Left lung (tissue), 14 donors: Measurements from ENCODE around the gene LEFTY2. TPM values are rescaled to one million over a fixed set of nuclear protein-coding genes. Genes with fewer than 3 reads are reported as not detected.

Experiments
- ATAC-seq: fragments of 200-7000 bp; cut with Tn5 transposase; one replicate; pipeline ENCODE4 v1.9.1; 2020; ENCODE audit warnings: moderate library complexity
- DNase-seq, 4 donors: peaks; one replicate each; pipeline ENCODE4 v3.0.0-alpha.2; 2013 to 2020
- H3K27ac ChIP-seq, 2 donors: fragments of 200-600 bp; sonication (generic) in 1 of 2; one replicate each; pipeline versions ENCODE4 v1.5.0 to v1.8.0; 2020 to 2021
- H3K27me3 ChIP-seq, 2 donors: fragments of 200-600 bp; sonication (generic) in 1 of 2; one replicate each; pipeline versions ENCODE4 v1.5.0 to v1.8.0; 2020 to 2021
- H3K36me3 ChIP-seq, 2 donors: fragments of 200-600 bp; sonication (generic) in 1 of 2; one replicate each; pipeline versions ENCODE4 v1.5.0 to v1.8.0; 2020 to 2021
- H3K4me1 ChIP-seq, 2 donors: fragments of 200-600 bp; one replicate each; pipeline ENCODE4 v1.8.0; 2021
- H3K4me3 ChIP-seq, 2 donors: fragments of 200-600 bp; sonication (generic) in 1 of 2; one replicate each; pipeline versions ENCODE4 v1.5.0 to v1.8.0; 2020 to 2021; ENCODE audit warnings: mild to moderate bottlenecking in 1 of 2
- H3K9me3 ChIP-seq, 2 donors: fragments of 200-600 bp; sonication (generic) in 1 of 2; one replicate each; pipeline versions ENCODE4 v1.5.0 to v1.8.0; 2020 to 2021
- intact Hi-C, 2 donors: fragments of 100-400 bp; cut with DNase I; formaldehyde crosslinking; loops; one replicate each; pipeline versions ENCODE4 v1.11.2 to v1.14.2; 2022
- long read RNA-seq, 12 donors: library from polyadenylated mRNA in 2 of 12; unstranded in 2 of 12; transcript quantifications; one replicate each; pipeline ENCODE4 v2.0.0 and lab custom pipeline, GENCODE V29; 2019 to 2026
- polyA plus RNA-seq, 6 donors: library from polyadenylated mRNA; unstranded; fragments of 120-200 nt; gene quantifications; one replicate each; pipeline ENCODE4 v1.2.1, GENCODE V29; 2013; ENCODE audit not compliant: insufficient read length in 6 of 6
- total RNA-seq, 2 donors: library from RNA; stranded (reverse); fragmentation: NEBNext Ultra II Directional; extraction: Animal tissue kit (Norgen Biotek cat#: 25700); gene quantifications; one replicate each; pipeline ENCODE4 v1.2.1, GENCODE V29; 2021
- TF ChIP-seq, protein P1 (sequence below), 2 donors: fragments of 200-600 bp; sonication (generic) in 1 of 2; IDR thresholded peaks; one replicate each; pipeline versions ENCODE4 v1.5.0 to v1.8.0; 2021; ENCODE audit warnings: antibody characterized with exemption in 2 of 2
- donor health status: DM: no; HTN: yes; CAD: no.
- donor health status: DM: no; HTN: no; CAD: no.

The LEFTY2 gene
- total RNA-seq: under 1 TPM in 1 of 2 donors, not detected in 1; 0.17 TPM
- polyA plus RNA-seq: 1 to 10 TPM; 1.1 to 2.4 (median 1.6) TPM
- long read RNA-seq, donor 1, partial matches to known transcripts: 0 of 1 reads
- long read RNA-seq, donor 1, other reads (novel, unspliced or antisense): 0 of 1 reads
- long read RNA-seq, donor 2: 0 reads
- long read RNA-seq, donor 3: 0 reads
- long read RNA-seq, donor 4: 0 reads
- long read RNA-seq, donor 5: 0 reads
- long read RNA-seq, donor 6: 0 reads
- long read RNA-seq, donor 7: 0 reads
- long read RNA-seq, donor 8, partial matches to known transcripts: 0 of 1 reads
- long read RNA-seq, donor 8, other reads (novel, unspliced or antisense): 0 of 1 reads
- long read RNA-seq, donor 9: 0 reads
- long read RNA-seq, donor 10: 0 reads
- long read RNA-seq, donor 11: 0 reads
- long read RNA-seq, donor 12, partial matches to known transcripts: 0 of 1 reads
- long read RNA-seq, donor 12, other reads (novel, unspliced or antisense): 0 of 1 reads

DNA sequence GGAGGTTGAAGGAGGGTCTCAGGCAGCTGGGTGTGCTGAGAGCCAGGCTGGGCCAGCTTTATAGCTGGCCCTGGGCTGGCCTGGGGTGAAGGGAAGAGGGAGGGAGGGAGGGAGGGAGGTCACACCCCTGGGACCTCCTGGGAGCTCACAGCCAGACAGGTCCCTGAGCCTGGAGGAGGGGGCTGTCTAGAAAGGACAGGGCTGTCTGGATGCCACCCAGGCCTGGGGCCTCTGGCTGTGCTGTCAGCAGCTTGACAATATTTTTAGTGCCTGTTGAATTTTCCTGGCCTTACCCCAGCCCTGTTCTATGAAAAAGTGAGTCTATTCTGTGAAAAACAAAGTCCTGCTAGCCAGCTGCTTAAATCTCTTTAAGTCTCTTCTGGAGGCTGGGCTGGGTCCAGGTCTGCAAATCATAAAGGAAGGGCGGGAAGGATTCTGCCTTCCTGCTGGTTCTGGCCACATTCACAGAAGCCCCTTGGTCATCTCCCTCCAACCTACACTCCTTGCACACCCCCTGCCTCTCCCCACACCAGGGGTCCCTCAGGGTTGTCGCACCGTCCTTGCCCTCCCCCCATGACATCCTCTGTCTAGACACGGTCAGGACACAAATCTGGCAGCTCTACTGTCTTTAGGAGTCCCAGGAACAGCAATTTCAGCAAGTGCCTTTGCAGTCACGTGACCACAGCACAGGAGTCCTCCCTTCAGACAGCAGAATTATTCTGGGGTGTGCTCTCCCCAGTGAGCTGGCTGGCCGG is at the start of gene LEFTY2:
Gene LEFTY2 (minus strand): TSS at position 34 of the 755 bp plus-strand sequence. CDS start 80 bp downstream, outside the sequence.
- ATAC-seq: peak; percentile 19
- Histone ChIP-seq H3K27me3 (peaks cover 0 to 10% of the 10 kb centered on the region in 2 donors), H3K4me1 (peaks cover 0 to 19% of the 10 kb centered on the region in 2 donors), H3K9me3 (no peaks in the 10 kb centered on the region), H3K36me3 (no peaks in the 10 kb centered on the region), H3K27ac (no peak within 1 kb of the TSS), H3K4me3 (no peak within 1 kb of the TSS)
- TF ChIP-seq, protein P1, sequence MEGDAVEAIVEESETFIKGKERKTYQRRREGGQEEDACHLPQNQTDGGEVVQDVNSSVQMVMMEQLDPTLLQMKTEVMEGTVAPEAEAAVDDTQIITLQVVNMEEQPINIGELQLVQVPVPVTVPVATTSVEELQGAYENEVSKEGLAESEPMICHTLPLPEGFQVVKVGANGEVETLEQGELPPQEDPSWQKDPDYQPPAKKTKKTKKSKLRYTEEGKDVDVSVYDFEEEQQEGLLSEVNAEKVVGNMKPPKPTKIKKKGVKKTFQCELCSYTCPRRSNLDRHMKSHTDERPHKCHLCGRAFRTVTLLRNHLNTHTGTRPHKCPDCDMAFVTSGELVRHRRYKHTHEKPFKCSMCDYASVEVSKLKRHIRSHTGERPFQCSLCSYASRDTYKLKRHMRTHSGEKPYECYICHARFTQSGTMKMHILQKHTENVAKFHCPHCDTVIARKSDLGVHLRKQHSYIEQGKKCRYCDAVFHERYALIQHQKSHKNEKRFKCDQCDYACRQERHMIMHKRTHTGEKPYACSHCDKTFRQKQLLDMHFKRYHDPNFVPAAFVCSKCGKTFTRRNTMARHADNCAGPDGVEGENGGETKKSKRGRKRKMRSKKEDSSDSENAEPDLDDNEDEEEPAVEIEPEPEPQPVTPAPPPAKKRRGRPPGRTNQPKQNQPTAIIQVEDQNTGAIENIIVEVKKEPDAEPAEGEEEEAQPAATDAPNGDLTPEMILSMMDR (IDR thresholded peaks at IDR 0.05): no peak
- DNase-seq: peak in 1 of 4 donors; percentile 44
- intact Hi-C loops: no loop called here

DNA sequence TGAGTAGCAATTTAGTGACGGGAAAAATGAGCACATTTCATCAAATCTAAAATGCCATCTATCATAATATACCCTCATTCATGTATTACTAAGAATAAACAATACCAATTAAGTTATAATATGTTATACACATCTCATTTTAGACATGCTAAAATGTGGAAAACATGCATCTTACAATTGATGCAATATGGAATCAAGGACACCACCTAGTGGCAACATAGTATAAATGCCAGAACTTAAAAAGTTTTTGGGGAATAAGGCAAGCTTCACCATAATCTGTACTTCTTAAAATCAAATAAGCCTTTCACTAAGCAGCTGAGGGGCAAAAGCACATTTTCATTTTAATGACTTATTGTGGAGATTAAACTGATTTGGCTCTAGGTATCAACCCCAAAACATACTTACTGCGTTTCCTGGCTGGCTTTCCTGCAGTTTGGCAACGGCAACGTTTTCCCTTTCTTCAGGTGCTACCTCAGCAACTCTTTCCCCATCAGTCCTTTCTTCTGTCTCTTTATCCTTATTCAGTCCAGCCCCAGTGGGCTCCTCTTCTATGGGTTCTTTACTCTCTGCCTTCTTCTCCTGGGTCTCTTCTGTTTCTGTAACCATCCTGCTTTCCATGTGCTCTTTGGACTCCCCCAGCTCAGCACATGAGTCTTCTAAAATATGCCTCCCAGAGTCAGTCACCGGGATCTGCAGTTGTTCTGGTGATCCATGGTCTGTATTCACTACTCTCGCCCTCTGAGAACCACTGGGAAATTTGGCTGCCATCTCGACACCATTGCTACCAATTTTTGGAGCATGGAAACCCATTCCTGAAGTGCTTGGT is 46.7 kb upstream of the LEFTY2 start:
- Histone ChIP-seq H3K27ac (no peak overlapping the region), H3K9me3 (no peaks in the 10 kb centered on the region), H3K36me3 (peaks cover 0 to 100% of the 10 kb centered on the region in 2 donors), H3K4me1 (peaks cover 0 to 7% of the 10 kb centered on the region in 2 donors), H3K4me3 (no peak overlapping the region), H3K27me3 (no peaks in the 10 kb centered on the region)
- TF ChIP-seq, protein P1 (IDR thresholded peaks at IDR 0.05): peak; percentile 59 to 71
- peak; percentile 75 for ATAC-seq
- intact Hi-C loops: no loop called here
- DNase-seq: peak in 1 of 4 donors; percentile 47

DNA sequence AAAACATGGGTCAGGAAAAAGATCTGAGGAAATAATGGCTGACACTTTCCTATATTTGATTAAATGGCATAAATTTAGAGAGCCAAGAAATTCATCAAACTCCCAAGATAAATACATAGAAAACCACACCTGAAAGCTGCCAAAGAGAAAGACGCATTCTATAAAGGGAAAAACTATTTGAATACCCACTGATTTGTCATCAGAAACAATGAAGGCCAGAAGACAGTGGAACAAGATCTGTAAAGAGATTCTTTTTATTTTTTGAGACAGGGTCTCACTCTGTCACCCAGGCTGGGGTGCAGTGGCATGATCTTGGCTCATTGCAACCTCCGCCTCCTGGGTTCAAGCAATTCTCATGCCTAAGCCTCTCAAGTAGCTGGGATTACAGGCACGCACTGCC is 40.7 kb upstream of the LEFTY2 start:
- peaks cover 0 to 2% of the 10 kb centered on the region in 2 donors for H3K9me3 ChIP-seq
- peaks cover 0 to 91% of the 10 kb centered on the region in 2 donors for H3K36me3 ChIP-seq
- no peaks in the 10 kb centered on the region for H3K27me3 ChIP-seq
- no peak for DNase-seq
- H3K27ac ChIP-seq: no peak overlapping the region
- no peak for ATAC-seq
- H3K4me1 ChIP-seq: no peaks in the 10 kb centered on the region
- TF ChIP-seq, protein P1 (IDR thresholded peaks at IDR 0.05): no peak
- intact Hi-C loops: no loop called here
- H3K4me3 ChIP-seq: no peak overlapping the region

GRCh38 chr1:225980005-225980836 is 39.2 kb upstream of the LEFTY2 start:
- peak in 1 of 4 donors; percentile 2 for DNase-seq
- Histone ChIP-seq H3K27ac (no peak overlapping the region), H3K27me3 (no peaks in the 10 kb centered on the region), H3K36me3 (peaks cover 0 to 76% of the 10 kb centered on the region in 2 donors), H3K9me3 (peaks cover 0 to 2% of the 10 kb centered on the region in 2 donors), H3K4me3 (no peak overlapping the region), H3K4me1 (no peaks in the 10 kb centered on the region)
- ATAC-seq: no peak
- TF ChIP-seq, protein P1 (IDR thresholded peaks at IDR 0.05): no peak
- intact Hi-C loops: no loop called here
